ENCODE results near the gene ARL16.

DNA sequence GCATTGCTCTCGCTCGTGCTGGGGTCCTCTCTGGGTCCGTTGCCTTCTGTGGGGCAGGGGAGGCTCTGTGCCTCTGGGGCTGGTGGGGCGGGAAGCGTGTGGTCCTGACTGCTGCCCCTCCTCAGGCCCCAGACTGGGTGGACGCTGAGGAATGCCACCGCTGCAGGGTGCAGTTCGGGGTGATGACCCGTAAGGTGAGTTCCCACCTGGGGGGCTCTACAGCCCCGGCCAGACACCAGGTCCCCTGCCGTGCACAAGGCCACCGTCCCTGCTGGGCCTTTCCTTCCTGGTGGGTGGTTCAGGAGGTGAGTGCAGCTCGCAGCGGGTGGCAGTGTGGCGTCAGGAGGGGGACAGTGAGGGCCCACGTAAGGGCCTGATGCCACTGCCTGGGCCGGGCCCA, 7.0 kb upstream of the ARL16 start:
- TF ChIP-seq, protein P1, sequence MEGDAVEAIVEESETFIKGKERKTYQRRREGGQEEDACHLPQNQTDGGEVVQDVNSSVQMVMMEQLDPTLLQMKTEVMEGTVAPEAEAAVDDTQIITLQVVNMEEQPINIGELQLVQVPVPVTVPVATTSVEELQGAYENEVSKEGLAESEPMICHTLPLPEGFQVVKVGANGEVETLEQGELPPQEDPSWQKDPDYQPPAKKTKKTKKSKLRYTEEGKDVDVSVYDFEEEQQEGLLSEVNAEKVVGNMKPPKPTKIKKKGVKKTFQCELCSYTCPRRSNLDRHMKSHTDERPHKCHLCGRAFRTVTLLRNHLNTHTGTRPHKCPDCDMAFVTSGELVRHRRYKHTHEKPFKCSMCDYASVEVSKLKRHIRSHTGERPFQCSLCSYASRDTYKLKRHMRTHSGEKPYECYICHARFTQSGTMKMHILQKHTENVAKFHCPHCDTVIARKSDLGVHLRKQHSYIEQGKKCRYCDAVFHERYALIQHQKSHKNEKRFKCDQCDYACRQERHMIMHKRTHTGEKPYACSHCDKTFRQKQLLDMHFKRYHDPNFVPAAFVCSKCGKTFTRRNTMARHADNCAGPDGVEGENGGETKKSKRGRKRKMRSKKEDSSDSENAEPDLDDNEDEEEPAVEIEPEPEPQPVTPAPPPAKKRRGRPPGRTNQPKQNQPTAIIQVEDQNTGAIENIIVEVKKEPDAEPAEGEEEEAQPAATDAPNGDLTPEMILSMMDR (IDR thresholded peaks at IDR 0.05; ENCODE audit: low read length), result no peak
- TF ChIP-seq EZH2phosphoT487 (IDR thresholded peaks at IDR 0.05; ENCODE audit: low read length), result no peak
